Thoracic aorta (tissue), 2 donors: ENCODE data around the gene CHCHD6. TPM values are rescaled to one million over a fixed set of nuclear protein-coding genes. Genes with fewer than 3 reads are reported as not detected.

Experiments used
- ATAC-seq: fragments of 150-250 bp; one replicate; pipeline ENCODE4 v1.8.0; 2017; ENCODE audit warnings: low read depth; ENCODE audit not compliant: insufficient number of reproducible peaks, low FRiP score
- DNase-seq: peaks from one replicate; pipeline ENCODE4 v3.0.0-alpha.2; 2020; ENCODE audit warnings: low spot score
- H3K27ac ChIP-seq, 2 donors: fragments of 200-600 bp; sonication (generic); 1 replicate in 1 of 2; 2 replicates in 1 of 2; pipeline ENCODE4 v1.5.1; 2016; ENCODE audit warnings: mild to moderate bottlenecking in 2 of 2, moderate library complexity in 2 of 2
- H3K27me3 ChIP-seq: fragments of 200-600 bp; sonication (generic); replicated peaks from 2 replicates; pipeline ENCODE4 v1.6.0; 2016; ENCODE audit warnings: mild to moderate bottlenecking; ENCODE audit not compliant: insufficient read depth
- H3K36me3 ChIP-seq: fragments of 200-600 bp; sonication (generic); one replicate; pipeline ENCODE4 v1.5.1; 2016
- H3K4me1 ChIP-seq, 2 donors: fragments of 200-600 bp; sonication (generic); 1 replicate in 1 of 2; 2 replicates in 1 of 2; pipeline versions ENCODE4 v1.5.1 to v1.6.0; 2016; ENCODE audit warnings: low read depth in 2 of 2, mild to moderate bottlenecking in 1 of 2; ENCODE audit not compliant: control insufficient read depth in 1 of 2
- H3K4me3 ChIP-seq: fragments of 200-600 bp; sonication (generic); 2 replicates; pipeline ENCODE4 v1.5.1; 2016; ENCODE audit warnings: mild to moderate bottlenecking
- H3K9me3 ChIP-seq: fragments of 200-600 bp; sonication (generic); 2 replicates; pipeline ENCODE4 v1.5.1; 2016
- total RNA-seq, 2 donors: library from RNA; depleted of rRNA; stranded (reverse); fragments of >200 nt; gene quantifications; one replicate each; pipeline versions ENCODE4 v1.1.0 to v1.2.3, GENCODE V29; 2016
- TF ChIP-seq, protein P1 (sequence below): fragments of 200-600 bp; sonication (generic); IDR thresholded peaks from one replicate; pipeline ENCODE4 v1.5.1; 2019; ENCODE audit warnings: antibody characterized with exemption

Gene CHCHD6
- total RNA-seq, 2 donors from 2014 or later = 12.5 to 17.1 TPM

DNA sequence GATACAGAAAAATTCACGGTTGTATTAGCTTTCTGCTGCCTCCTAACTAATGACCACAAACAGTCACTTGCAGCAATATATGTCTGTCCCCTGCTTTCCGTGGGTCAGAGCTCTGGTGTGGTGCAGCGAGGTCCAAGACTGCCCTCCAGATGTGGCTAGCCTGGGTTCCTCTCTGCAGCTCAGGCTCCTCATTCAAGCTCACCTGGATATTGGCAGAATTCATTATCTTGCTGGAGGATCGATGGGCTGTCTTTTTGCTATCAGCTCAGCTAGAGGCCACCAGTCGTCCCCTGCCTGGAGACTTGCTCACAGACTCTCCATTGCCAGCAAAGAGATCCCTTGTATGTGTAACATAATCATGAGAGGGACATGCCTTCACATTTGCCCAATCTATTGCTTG is 266.1 kb downstream of the CHCHD6 start:
- ATAC-seq = no peak
- Histone ChIP-seq H3K27ac (no peak overlapping the region), H3K4me3 (no peak overlapping the region), H3K9me3 (peaks cover 6% of the 10 kb centered on the region), H3K27me3 (no peaks in the 10 kb centered on the region), H3K36me3 (no peaks in the 10 kb centered on the region), H3K4me1 (no peaks in the 10 kb centered on the region)
- TF ChIP-seq, protein P1, sequence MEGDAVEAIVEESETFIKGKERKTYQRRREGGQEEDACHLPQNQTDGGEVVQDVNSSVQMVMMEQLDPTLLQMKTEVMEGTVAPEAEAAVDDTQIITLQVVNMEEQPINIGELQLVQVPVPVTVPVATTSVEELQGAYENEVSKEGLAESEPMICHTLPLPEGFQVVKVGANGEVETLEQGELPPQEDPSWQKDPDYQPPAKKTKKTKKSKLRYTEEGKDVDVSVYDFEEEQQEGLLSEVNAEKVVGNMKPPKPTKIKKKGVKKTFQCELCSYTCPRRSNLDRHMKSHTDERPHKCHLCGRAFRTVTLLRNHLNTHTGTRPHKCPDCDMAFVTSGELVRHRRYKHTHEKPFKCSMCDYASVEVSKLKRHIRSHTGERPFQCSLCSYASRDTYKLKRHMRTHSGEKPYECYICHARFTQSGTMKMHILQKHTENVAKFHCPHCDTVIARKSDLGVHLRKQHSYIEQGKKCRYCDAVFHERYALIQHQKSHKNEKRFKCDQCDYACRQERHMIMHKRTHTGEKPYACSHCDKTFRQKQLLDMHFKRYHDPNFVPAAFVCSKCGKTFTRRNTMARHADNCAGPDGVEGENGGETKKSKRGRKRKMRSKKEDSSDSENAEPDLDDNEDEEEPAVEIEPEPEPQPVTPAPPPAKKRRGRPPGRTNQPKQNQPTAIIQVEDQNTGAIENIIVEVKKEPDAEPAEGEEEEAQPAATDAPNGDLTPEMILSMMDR = no peak
- no peak for DNase-seq

DNA sequence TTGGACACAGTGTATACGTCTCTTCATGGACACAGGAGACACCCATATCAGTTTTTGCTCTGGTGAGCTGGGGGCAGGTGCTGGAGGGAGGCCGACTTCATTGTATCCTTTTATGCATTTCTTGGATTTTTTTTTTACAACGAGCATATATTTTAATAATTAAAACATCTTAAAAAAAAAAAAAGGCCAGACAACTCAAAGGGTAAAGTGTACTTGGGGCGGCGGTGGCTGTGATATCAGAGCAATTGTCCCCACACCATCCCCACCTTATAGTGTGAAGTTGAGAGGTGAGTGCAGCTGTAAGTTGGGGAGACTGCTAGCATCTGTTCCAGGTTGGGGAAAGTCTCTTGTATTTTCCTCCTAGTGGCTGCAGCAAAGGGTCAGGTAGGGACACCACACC is 266.9 kb downstream of the CHCHD6 start:
- Histone ChIP-seq H3K27me3 (no peaks in the 10 kb centered on the region), H3K27ac (no peak overlapping the region), H3K4me3 (no peak overlapping the region), H3K36me3 (no peaks in the 10 kb centered on the region), H3K4me1 (no peaks in the 10 kb centered on the region), H3K9me3 (peaks cover 6% of the 10 kb centered on the region)
- TF ChIP-seq, protein P1 = no peak
- no peak for DNase-seq
- no peak for ATAC-seq

DNA sequence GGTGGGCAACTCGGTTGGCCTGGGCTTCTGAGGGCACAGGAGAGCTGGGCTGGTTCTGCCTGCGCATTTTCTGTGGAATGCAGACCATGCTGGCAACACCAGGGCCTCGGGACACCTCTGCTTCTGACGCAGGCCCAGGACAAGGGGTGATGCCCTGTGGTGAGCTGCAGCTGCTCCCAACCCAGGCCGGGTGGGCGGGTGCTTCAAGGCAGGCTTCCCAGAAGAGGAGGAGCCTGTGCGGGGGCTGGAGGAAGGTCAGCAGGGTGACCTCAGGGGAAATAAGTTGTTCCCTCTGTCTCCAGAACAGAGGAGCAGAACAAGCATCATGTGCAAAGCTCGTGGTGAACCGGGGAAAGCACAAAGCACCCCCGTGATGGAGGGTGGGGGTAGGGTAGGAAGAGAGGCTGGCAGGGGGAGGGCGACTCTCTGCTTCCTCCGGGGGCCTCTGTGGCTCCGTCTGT is 267.9 kb downstream of the CHCHD6 start:
- ATAC-seq (peak; percentile 46), DNase-seq (peak; percentile 41)
- H3K4me3 ChIP-seq = no peak overlapping the region
- no peaks in the 10 kb centered on the region for H3K36me3 ChIP-seq
- H3K27me3 ChIP-seq = no peaks in the 10 kb centered on the region
- H3K9me3 ChIP-seq = peaks cover 6% of the 10 kb centered on the region
- H3K4me1 ChIP-seq = no peaks in the 10 kb centered on the region
- peak overlapping the region in 1 of 2 donors; percentile 37 for H3K27ac ChIP-seq
- TF ChIP-seq, protein P1 = no peak

GRCh38 chr3:126972866-126973265 is 268.8 kb downstream of the CHCHD6 start:
- no peak for DNase-seq
- no peak overlapping the region for H3K4me3 ChIP-seq
- no peaks in the 10 kb centered on the region for H3K27me3 ChIP-seq
- peaks cover 6% of the 10 kb centered on the region for H3K9me3 ChIP-seq
- H3K27ac ChIP-seq = no peak overlapping the region
- no peaks in the 10 kb centered on the region for H3K36me3 ChIP-seq
- TF ChIP-seq, protein P1 = no peak
- ATAC-seq = no peak
- H3K4me1 ChIP-seq = no peaks in the 10 kb centered on the region

- DNase-seq (no peak), ATAC-seq (no peak)
- TF ChIP-seq, protein P1 = no peak
- H3K4me1 ChIP-seq = no peaks in the 10 kb centered on the region
- H3K27ac ChIP-seq = no peak overlapping the region
- H3K9me3 ChIP-seq = peaks cover 6% of the 10 kb centered on the region
- no peaks in the 10 kb centered on the region for H3K36me3 ChIP-seq
- no peaks in the 10 kb centered on the region for H3K27me3 ChIP-seq
- H3K4me3 ChIP-seq = no peak overlapping the region
Measured at GRCh38 chr3:126973814-126974213, 269.8 kb downstream of the CHCHD6 start.
